NCI-H146 treated with DMSO at 0.1 percent for 48 hours (cell line): ENCODE data around the gene TMPO.
A peak's percentile ranks its signal among the peaks of the same experiment; 100 is the strongest.
"Not testable (repeated sequence)": the region's sequence is repeated elsewhere in the genome, so short reads cannot be mapped to it uniquely, and the experiment has no call there.

Experiments used
- DNase-seq: peaks from one replicate; lab custom pipeline; 2025; ENCODE audit not compliant: unreplicated experiment; lab: John Stamatoyannopoulos, UW

The TMPO gene

GRCh38 chr12:98515287-98516110 lies at the start of gene TMPO:
Gene TMPO, plus strand, starts transcription at chr12:98515590. Its CDS starts 278 bp downstream, at chr12:98515868.
- DNase-seq, result peak; percentile 93

GRCh38 chr12:98465950-98466602 lies 49.3 kb upstream of the TMPO start:
- no peak for DNase-seq

GRCh38 chr12:98466640-98467400 lies 48.6 kb upstream of the TMPO start:
- DNase-seq, result no peak

- DNase-seq, result no peak
These were observed 46.3 kb upstream of the TMPO start for GRCh38 chr12:98469109-98469508.

- DNase-seq, result no peak
These were observed 44.8 kb upstream of the TMPO start for GRCh38 chr12:98470469-98471082.

GRCh38 chr12:98471085-98471484 lies 44.3 kb upstream of the TMPO start:
- no peak for DNase-seq

GRCh38 chr12:98475565-98475908 lies 39.9 kb upstream of the TMPO start:
- no peak for DNase-seq

- no peak for DNase-seq
These were observed 36.8 kb upstream of the TMPO start for GRCh38 chr12:98478606-98479005.

GRCh38 chr12:98483621-98484503 lies 31.5 kb upstream of the TMPO start:
- DNase-seq, result no peak

- no peak for DNase-seq
These were observed 29.5 kb upstream of the TMPO start for GRCh38 chr12:98485792-98486340.

GRCh38 chr12:98488416-98488815 lies 27.0 kb upstream of the TMPO start:
- DNase-seq, result not testable (repeated sequence)

GRCh38 chr12:98489176-98489575 lies 26.2 kb upstream of the TMPO start:
- DNase-seq, result no peak

GRCh38 chr12:98490501-98491453 lies 24.6 kb upstream of the TMPO start:
- peak; percentile 90 for DNase-seq

- DNase-seq, result no peak
These were observed 22.7 kb upstream of the TMPO start for GRCh38 chr12:98492580-98493140.

GRCh38 chr12:98501266-98501629 lies 14.1 kb upstream of the TMPO start:
- DNase-seq, result not testable (repeated sequence)

GRCh38 chr12:98503342-98503591 lies 12.1 kb upstream of the TMPO start:
- peak; percentile 89 for DNase-seq

GRCh38 chr12:98503592-98504367 lies 11.6 kb upstream of the TMPO start:
- peak; percentile 89 for DNase-seq

- DNase-seq, result no peak
These were observed 11.1 kb upstream of the TMPO start for GRCh38 chr12:98504368-98504617.

- no peak for DNase-seq
These were observed 6.3 kb upstream of the TMPO start for GRCh38 chr12:98509063-98509462.
